Mesodermal cell (in vitro differentiated cells): Measurements from ENCODE around the gene RBM17.
"Not testable (repeated sequence)": the region's sequence is repeated elsewhere in the genome, so short reads cannot be mapped to it uniquely, and the experiment has no call there.

Experiments
- H3K27ac ChIP-seq: 2 replicates; pipeline ENCODE4 v1.7.0; 2013; ENCODE audit warnings: mild to moderate bottlenecking, low read depth, low read length, moderate library complexity; ENCODE audit not compliant: severe bottlenecking
- H3K36me3 ChIP-seq: 2 replicates; pipeline ENCODE4 v1.7.1; 2013; ENCODE audit warnings: mild to moderate bottlenecking, low read length, moderate library complexity; ENCODE audit not compliant: control insufficient read depth, insufficient read depth
- H3K4me1 ChIP-seq: one replicate; pipeline ENCODE4 v1.7.1; 2013; ENCODE audit warnings: mild to moderate bottlenecking, low read length; ENCODE audit not compliant: insufficient read depth, control insufficient read depth, poor library complexity, severe bottlenecking
- H3K4me3 ChIP-seq: 2 replicates; pipeline ENCODE4 v1.7.0; 2013; ENCODE audit warnings: low read length, control low read depth, mild to moderate bottlenecking; ENCODE audit not compliant: insufficient read depth, poor library complexity, severe bottlenecking; ENCODE audit errors: extremely low read depth
- H3K9me3 ChIP-seq: 2 replicates; pipeline ENCODE4 v1.7.1; 2013; ENCODE audit warnings: mild to moderate bottlenecking, low read length, moderate library complexity; ENCODE audit not compliant: control insufficient read depth
- WGBS, 2 experiments: methylation state at CpG; one replicate each; pipeline ENCODE4 v1.1.5; 2013; ENCODE audit warnings: missing lambda C conversion rate in 2 of 2; ENCODE audit not compliant: insufficient coverage in 2 of 2; 5-methylcytosine and 5-hydroxymethylcytosine counted together

The RBM17 gene

DNA sequence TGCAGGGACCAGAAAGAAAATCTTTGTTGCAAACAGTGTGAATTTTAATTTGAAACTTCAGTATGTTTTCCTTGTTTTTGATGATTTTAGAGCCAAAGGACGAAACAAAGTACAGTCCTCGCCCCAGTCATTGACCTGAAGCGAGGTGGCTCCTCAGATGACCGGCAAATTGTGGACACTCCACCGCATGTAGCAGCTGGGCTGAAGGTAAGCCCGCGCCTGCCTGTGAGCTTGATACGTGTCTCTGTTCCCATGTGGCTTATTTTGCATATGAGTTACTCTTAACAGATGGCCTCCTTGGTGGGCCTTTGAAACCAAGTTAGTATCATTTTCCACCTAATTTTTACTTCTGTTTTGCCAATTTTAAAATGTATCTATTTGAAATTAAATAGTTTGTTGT lies 12.3 kb downstream of the RBM17 start:
- Histone ChIP-seq H3K4me3 (no peak overlapping the region), H3K27ac (no peak overlapping the region), H3K36me3 (peaks cover 87% of the 10 kb centered on the region), H3K9me3 (no peaks in the 10 kb centered on the region), H3K4me1 (no peaks in the 10 kb centered on the region)
- 79 to 87% methylated on average over 8 of the region's 8 CpGs for WGBS, 2 experiments

DNA sequence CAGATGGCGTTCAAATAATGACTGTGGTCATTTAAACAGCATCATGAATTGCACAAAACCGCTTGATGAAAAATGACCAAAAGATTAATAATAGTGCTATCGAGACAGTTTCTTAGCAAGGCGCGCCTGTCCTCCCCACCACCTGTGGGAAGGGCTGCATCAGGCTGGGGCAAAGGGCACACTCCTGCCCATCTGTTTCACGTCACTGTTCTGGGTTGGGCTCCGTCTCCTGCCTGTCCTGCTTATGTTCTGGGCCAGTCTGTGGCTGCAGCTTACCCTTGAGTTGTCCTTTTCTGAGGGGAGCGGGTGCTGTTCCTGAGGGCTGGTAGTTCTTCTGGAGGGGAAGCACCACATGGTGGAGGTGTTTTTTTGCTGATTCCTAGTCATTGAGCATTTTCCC lies 13.3 kb downstream of the RBM17 start:
- H3K36me3 ChIP-seq = peaks cover 91% of the 10 kb centered on the region
- no peak overlapping the region for H3K4me3 ChIP-seq
- no peaks in the 10 kb centered on the region for H3K9me3 ChIP-seq
- H3K27ac ChIP-seq = no peak overlapping the region
- 94 to 97% methylated on average over 7 of the region's 8 CpGs for WGBS, 2 experiments
- H3K4me1 ChIP-seq = no peaks in the 10 kb centered on the region

DNA sequence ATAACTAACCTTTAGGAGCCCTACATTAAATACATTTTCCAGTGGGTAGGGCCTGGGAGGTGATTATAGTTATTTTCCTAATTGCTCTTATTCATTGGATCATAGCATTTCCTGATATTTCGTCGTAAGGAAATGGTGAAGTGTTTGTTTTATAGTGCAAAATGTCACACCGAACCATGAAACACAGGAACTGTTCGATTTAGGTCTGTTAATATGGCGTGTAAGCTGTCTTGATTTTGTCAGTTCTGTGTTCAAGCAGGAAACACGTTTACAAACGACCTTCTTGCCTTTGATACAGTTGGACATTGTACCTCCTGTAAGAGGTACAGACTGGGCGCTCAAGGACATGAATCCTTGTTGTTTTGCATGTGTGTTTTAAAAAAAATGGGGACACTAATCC lies 14.8 kb downstream of the RBM17 start:
- Histone ChIP-seq H3K4me1 (no peaks in the 10 kb centered on the region), H3K36me3 (peaks cover 90% of the 10 kb centered on the region), H3K9me3 (no peaks in the 10 kb centered on the region), H3K27ac (no peak overlapping the region), H3K4me3 (no peak overlapping the region)
- WGBS, 2 experiments = 96 to 99% methylated on average over 8 of the region's 8 CpGs

DNA sequence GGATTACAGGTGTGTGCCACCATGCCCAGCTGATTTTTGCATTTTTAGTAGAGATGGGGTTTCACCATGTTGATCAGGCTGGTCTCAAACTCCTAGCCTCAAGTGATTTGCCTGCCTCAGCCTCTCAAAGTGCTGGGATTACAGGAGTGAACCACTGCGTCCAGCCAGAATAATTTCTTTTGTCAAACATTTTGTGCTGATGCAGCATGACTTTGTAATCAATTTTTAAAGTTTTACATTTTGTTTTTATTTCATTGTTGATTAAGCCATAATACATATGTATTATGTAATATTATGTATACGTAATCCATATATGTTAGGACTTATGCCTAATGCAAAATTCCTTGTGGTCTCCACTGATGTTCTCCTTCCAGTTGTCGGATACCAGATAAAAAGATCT lies 18.8 kb downstream of the RBM17 start:
- H3K36me3 ChIP-seq = peaks cover 92% of the 10 kb centered on the region
- not testable (repeated sequence) for H3K4me1 ChIP-seq
- 95 to 100% methylated on average over 1 to 2 of the region's 3 CpGs for WGBS, 2 experiments

DNA sequence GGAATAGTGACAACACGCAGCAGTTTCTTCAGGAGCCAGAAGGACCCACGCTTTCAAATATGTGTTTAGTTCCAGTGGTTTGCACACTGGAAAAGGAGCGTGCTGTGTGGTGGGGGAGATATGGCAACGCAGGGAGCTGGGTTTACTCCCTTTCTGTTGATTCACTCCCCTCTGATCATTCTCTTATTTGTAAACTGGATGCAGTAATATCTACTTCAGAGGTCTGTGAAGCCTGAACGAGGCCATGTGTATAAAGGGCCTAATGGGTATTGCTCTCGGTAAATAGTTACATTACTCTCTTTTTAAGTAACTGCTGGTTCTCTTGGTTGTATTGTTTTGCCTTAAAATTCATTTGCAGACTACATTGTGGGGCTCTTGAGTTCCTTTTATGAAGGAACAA lies 19.2 kb downstream of the RBM17 start:
- WGBS, 2 experiments = 92 to 100% methylated on average over 1 to 4 of the region's 6 CpGs
- Histone ChIP-seq H3K36me3 (peaks cover 92% of the 10 kb centered on the region), H3K4me3 (no peak overlapping the region), H3K27ac (no peak overlapping the region), H3K4me1 (no peaks in the 10 kb centered on the region), H3K9me3 (no peaks in the 10 kb centered on the region)

More for the DNA sequence above, 18.8 kb downstream of the RBM17 start:
- H3K4me3 ChIP-seq, H3K9me3 ChIP-seq, H3K27ac ChIP-seq: not testable (repeated sequence)

DNA sequence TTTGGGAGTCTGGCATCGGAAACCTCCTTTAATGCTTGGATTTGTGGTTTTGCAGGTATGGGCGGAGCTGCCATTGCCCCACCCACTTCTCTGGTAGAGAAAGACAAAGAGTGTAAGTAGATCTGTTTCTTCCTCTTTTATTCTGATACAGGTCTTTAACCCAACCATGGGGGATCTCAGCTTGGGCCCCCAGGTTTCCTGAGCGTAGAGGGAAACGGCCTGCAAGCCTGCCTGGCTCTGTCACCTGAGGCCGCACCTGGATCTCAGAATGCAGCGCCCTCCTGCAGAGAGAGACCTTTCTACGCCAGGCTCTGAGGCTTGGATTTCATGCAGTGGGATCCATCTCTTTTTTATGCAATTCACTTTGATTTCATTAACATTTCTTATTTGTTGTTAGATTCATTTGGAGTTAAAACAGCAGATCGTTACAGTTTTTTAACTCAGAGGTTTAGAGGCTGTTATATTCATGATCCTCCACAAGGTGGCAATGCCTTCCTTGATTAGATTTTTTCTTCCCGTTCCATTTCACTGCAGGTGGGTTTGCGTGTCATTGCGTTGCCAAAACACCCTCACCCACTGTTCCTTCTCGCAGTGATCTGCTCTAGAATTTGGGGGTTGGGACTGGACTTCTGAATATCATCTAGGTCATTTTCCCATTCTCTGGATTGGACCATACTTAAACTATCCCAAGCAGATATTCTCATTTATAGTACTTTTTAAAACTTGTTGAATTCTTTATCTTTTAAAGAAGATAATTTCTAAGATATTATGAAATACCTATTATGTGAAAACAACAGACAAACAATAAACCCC lies 20.0 kb downstream of the RBM17 start:
- WGBS, 2 experiments = 54 to 76% methylated on average over 4 to 6 of the region's 12 CpGs
- Histone ChIP-seq H3K4me3 (no peak overlapping the region), H3K9me3 (no peaks in the 10 kb centered on the region), H3K27ac (no peak overlapping the region), H3K4me1 (no peaks in the 10 kb centered on the region), H3K36me3 (peaks cover 93% of the 10 kb centered on the region)

DNA sequence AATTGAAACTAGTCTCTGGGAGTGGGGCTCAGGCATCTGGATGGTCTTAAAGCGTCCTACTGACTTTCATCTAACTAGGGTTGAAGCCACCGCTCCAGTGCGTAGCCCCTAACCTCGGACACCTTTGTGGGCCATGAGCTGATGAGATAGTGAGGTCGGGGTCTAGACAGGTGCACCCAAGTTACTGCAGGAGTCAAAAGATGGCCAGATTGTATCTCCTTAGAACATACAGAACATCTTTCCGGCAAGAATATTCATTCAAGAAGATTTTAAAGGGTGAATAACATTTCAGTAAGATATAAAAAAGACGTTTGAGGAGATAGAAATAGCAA lies 20.6 kb downstream of the RBM17 start:
- no peak overlapping the region for H3K4me3 ChIP-seq
- peaks cover 4% of the 10 kb centered on the region for H3K4me1 ChIP-seq
- H3K9me3 ChIP-seq = no peaks in the 10 kb centered on the region
- H3K27ac ChIP-seq = no peak overlapping the region
- 87 to 97% methylated on average over 6 to 7 of the region's 7 CpGs for WGBS, 2 experiments
- peaks cover 93% of the 10 kb centered on the region for H3K36me3 ChIP-seq

DNA sequence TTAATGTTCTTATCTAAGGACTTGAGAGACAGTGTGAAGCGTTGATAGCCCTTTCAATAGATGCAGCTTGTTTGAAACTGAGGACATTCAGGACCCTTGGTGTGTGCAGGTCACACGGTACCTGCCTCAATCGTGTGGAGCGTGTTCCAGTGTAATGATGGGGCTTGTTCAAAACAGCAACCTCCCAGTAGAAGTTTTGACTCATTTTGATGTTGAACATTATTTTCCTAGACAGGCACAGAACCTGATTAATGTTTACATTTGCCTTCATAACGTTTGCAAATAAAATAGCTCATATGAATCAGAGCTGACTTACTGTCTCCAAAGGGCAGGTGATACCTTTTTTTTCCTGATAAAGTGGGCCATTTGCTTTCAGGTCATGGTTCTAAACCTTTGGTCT lies 21.3 kb downstream of the RBM17 start:
- 98% methylated on average over 5 of the region's 5 CpGs for WGBS, 2 experiments
- peaks cover 94% of the 10 kb centered on the region for H3K36me3 ChIP-seq
- peaks cover 10% of the 10 kb centered on the region for H3K4me1 ChIP-seq
- H3K27ac ChIP-seq = no peak overlapping the region
- no peak overlapping the region for H3K4me3 ChIP-seq
- no peaks in the 10 kb centered on the region for H3K9me3 ChIP-seq

DNA sequence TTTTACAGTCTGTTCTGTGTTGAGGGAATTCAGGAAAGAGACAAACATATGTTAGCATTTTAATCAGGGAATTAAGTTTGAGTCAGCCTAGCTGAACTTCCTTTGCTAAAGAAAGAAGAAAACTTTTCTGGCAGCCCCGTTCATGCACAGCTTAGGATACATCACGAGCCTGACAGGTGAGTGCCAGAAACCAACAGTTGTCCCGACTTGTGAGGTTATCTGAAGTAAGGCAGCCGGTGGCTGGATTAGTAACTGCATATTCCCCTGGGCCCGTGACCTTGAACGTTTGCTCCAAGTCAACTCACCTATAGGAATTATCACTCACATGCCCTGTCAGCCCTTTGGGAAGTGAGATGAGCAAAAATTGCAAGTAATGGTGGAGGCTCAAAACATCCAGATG lies 24.1 kb downstream of the RBM17 start:
- Histone ChIP-seq H3K4me3 (no peak overlapping the region), H3K4me1 (peaks cover 10% of the 10 kb centered on the region), H3K9me3 (no peaks in the 10 kb centered on the region), H3K27ac (no peak overlapping the region), H3K36me3 (peaks cover 86% of the 10 kb centered on the region)
- 93 to 100% methylated on average over 3 of the region's 6 CpGs for WGBS, 2 experiments

DNA sequence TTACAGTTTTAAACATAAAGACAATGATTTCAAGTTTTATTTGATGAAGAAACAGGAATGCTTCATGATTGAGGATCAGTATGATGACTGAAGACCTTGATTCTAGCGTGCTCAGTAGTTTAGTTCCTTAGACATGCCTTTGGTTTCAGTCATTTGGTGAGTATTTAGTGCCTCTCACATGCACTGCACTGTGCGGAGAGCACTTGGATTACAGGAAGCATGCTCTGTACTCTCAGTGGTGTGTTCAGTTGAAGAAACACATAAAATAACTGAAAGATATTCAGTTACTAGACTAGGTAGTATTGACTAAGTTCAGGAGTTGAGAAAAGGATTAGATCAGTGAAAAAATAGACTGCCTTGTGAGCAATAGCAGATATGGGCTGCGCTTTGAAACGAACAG lies 25.5 kb downstream of the RBM17 start:
- Histone ChIP-seq H3K4me3 (no peak overlapping the region), H3K4me1 (peaks cover 10% of the 10 kb centered on the region), H3K36me3 (peaks cover 75% of the 10 kb centered on the region), H3K9me3 (no peaks in the 10 kb centered on the region), H3K27ac (peak overlapping the region; percentile 8)
- WGBS, 2 experiments = 93 to 96% methylated on average over 3 of the region's 4 CpGs

DNA sequence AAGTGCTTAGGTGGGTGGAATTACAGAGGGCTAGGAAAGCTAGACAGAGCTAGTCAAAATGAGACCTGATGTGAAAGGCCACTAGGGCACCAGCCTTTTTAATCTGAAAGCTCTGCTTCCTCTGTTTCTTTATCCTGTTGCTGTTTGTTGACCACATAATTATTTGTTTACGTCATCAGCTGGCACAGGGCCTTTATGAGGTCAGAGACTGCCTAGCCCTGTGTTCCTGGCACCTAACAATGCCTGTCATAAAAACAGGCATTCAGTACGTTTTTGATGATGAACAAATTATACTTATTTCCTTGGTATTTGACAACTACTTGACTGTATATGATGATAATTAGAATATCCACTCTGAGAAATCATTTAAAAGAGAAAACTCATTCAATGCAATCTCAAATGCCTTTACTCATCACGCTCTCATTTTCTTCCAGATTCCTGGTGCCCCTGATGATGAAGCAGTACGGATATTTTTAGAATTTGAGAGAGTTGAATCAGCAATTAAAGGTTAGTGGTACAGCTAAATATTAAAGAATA lies 26.0 kb downstream of the RBM17 start:
- Histone ChIP-seq H3K9me3 (no peaks in the 10 kb centered on the region), H3K36me3 (peaks cover 71% of the 10 kb centered on the region), H3K27ac (no peak overlapping the region), H3K4me1 (peaks cover 10% of the 10 kb centered on the region), H3K4me3 (no peak overlapping the region)
- WGBS, 2 experiments = 100% methylated on average over 1 of the region's 4 CpGs; no CpG with 5 or more reads in 1 of the 2 experiments
